ENCODE measurements around the gene A2ML1.

DNA sequence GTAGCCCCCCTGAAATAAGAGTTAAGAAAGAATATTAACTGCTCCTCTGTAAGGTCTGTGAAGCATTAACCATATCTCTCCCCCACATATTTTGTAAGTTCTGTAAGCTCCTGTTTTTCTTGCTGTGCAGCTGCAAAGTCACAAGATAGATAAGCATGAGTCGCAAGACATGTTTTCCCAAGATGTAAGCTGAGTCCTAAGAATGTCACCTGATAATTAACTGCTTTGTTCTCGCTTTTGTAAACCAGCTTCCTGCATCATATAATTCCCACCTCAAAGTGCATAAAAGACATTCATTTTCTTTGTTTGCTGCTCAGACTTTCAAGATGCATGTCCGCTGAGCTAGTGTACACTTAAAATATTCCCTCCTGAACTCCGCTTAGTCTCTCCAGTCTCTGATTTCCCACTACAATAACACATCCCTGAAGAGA lies 64.9 kb downstream of the A2ML1 start:
- TF ChIP-seq, protein P1, sequence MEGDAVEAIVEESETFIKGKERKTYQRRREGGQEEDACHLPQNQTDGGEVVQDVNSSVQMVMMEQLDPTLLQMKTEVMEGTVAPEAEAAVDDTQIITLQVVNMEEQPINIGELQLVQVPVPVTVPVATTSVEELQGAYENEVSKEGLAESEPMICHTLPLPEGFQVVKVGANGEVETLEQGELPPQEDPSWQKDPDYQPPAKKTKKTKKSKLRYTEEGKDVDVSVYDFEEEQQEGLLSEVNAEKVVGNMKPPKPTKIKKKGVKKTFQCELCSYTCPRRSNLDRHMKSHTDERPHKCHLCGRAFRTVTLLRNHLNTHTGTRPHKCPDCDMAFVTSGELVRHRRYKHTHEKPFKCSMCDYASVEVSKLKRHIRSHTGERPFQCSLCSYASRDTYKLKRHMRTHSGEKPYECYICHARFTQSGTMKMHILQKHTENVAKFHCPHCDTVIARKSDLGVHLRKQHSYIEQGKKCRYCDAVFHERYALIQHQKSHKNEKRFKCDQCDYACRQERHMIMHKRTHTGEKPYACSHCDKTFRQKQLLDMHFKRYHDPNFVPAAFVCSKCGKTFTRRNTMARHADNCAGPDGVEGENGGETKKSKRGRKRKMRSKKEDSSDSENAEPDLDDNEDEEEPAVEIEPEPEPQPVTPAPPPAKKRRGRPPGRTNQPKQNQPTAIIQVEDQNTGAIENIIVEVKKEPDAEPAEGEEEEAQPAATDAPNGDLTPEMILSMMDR (conservative IDR thresholded peaks at IDR 0.05; ENCODE audit: low read depth, low read length), result no peak
- TF ChIP-seq ELK1 (IDR thresholded peaks at IDR 0.05; ENCODE audit: borderline replicate concordance, low read depth, low read length), result no peak
- no peak for TF ChIP-seq POLR2A (IDR thresholded peaks at IDR 0.05; ENCODE audit: low read depth, low read length)
- TF ChIP-seq BHLHE40 (IDR thresholded peaks at IDR 0.05; ENCODE audit: low read depth, low read length), result no peak
- no peak for TF ChIP-seq RFX5 (IDR thresholded peaks at IDR 0.05; ENCODE audit: low read depth, low read length)
- TF ChIP-seq RCOR1 (IDR thresholded peaks at IDR 0.05; ENCODE audit: insufficient replicate concordance, low read length), result no peak
- TF ChIP-seq SMC3 (IDR thresholded peaks at IDR 0.05; ENCODE audit: low read depth, low read length), result no peak
- no peak for TF ChIP-seq MAZ (IDR thresholded peaks at IDR 0.05; ENCODE audit: borderline replicate concordance, low read depth, low read length)
- TF ChIP-seq CEBPB (IDR thresholded peaks at IDR 0.05; ENCODE audit: low read depth, low read length), result no peak
- no peak for TF ChIP-seq RAD21 (IDR thresholded peaks at IDR 0.05; ENCODE audit: low read length)
- TF ChIP-seq MXI1 (IDR thresholded peaks at IDR 0.05; ENCODE audit: borderline replicate concordance, low read depth, low read length), result no peak
- no peak for TF ChIP-seq CHD1 (IDR thresholded peaks at IDR 0.05; ENCODE audit: low read depth, low read length)
- no peak for TF ChIP-seq NFE2L2 (IDR thresholded peaks at IDR 0.05; ENCODE audit: low read depth, low read length)
- no peak for TF ChIP-seq FOS (IDR thresholded peaks at IDR 0.05; ENCODE audit: low read depth, low read length)
